Fibroblast of skin of right quadriceps (primary cell): Measurements from ENCODE around the gene PPP1CB.
"Not testable (repeated sequence)": the region's sequence is repeated elsewhere in the genome, so short reads cannot be mapped to it uniquely, and the experiment has no call there.

Experiments used
- DNase-seq: peaks from one replicate; pipeline ENCODE4 v3.0.0-alpha.2; 2013

The PPP1CB gene

GRCh38 chr2:28780496-28780895 lies 28.9 kb downstream of the PPP1CB start:
- DNase-seq: no peak

GRCh38 chr2:28782423-28782822 lies 30.8 kb downstream of the PPP1CB start:
- DNase-seq: no peak

GRCh38 chr2:28784570-28784969 lies 32.9 kb downstream of the PPP1CB start:
- not testable (repeated sequence) for DNase-seq

- no peak for DNase-seq
Measured at GRCh38 chr2:28796620-28797019, 45.0 kb downstream of the PPP1CB start.

GRCh38 chr2:28801726-28802125 lies 50.1 kb downstream of the PPP1CB start:
- DNase-seq: peak; percentile 15

- DNase-seq: peak; percentile 44
Measured at GRCh38 chr2:28802975-28803429, 51.4 kb downstream of the PPP1CB start.

- DNase-seq: no peak
Measured at GRCh38 chr2:28809927-28810326, 58.3 kb downstream of the PPP1CB start.

GRCh38 chr2:28810384-28811285 lies 59.0 kb downstream of the PPP1CB start, which contains the start of gene SPDYA:
SPDYA (plus strand) TSS chr2:28810834; CDS start chr2:28816015, 5,181 bp downstream.
- peak; percentile 67 for DNase-seq

- no peak for DNase-seq
Measured at GRCh38 chr2:28818053-28818452, 66.4 kb downstream of the PPP1CB start.

- DNase-seq: peak; percentile 41
Measured at GRCh38 chr2:28821295-28821958, 69.8 kb downstream of the PPP1CB start.

GRCh38 chr2:28822036-28822435 lies 70.4 kb downstream of the PPP1CB start:
- DNase-seq: no peak

GRCh38 chr2:28824207-28824606 lies 72.6 kb downstream of the PPP1CB start:
- no peak for DNase-seq

- DNase-seq: no peak
Measured at GRCh38 chr2:28824870-28825269, 73.2 kb downstream of the PPP1CB start.

GRCh38 chr2:28828382-28828781 lies 76.8 kb downstream of the PPP1CB start:
- peak; percentile 13 for DNase-seq

- no peak for DNase-seq
Measured at GRCh38 chr2:28833740-28834470, 82.3 kb downstream of the PPP1CB start.

GRCh38 chr2:28835781-28836180 lies 84.2 kb downstream of the PPP1CB start:
- DNase-seq: peak; percentile 15

- DNase-seq: no peak
Measured at GRCh38 chr2:28838971-28839370, 87.3 kb downstream of the PPP1CB start.

- DNase-seq: no peak
Measured at GRCh38 chr2:28842042-28842441, 90.4 kb downstream of the PPP1CB start.
